H1 (cell line): ENCODE measurements around the gene PRIMA1. TPM values are rescaled to one million over a fixed set of nuclear protein-coding genes. Genes with fewer than 3 reads are reported as not detected.

ENCODE experiments used
- ATF3 ChIP-seq: IDR thresholded peaks from 2 replicates; pipeline ENCODE4 v1.6.1; 2011; ENCODE audit warnings: low read depth, mild to moderate bottlenecking, low read length; ENCODE audit not compliant: insufficient read depth
- SP1 ChIP-seq: IDR thresholded peaks from 2 replicates; pipeline ENCODE4 v1.6.1; 2011; ENCODE audit warnings: low read depth, low read length
- polyA plus RNA-seq, 7 experiments: library from polyadenylated mRNA; depleted of rRNA in 3 of 7; stranded (reverse) in 5 of 7; unstranded in 2 of 7; fragments of >200 nt in 5 of 7; fragments of 200-250 nt in 2 of 7; gene quantifications; 1 replicate in 5 of 7; 2 replicates in 1 of 7; 4 replicates in 1 of 7; pipeline versions ENCODE4 v1.2.1 to v1.2.3, GENCODE V29; 2011 to 2013; ENCODE audit warnings: missing spikeins in 2 of 7, mixed read lengths in 2 of 7
- total RNA-seq: library from RNA; stranded (reverse); fragmentation: NEBNext Ultra II Directional; extraction: Animal tissue kit (Norgen Biotek cat#: 25700); gene quantifications from 2 replicates; pipeline ENCODE4 v1.2.1, GENCODE V29; 2021

Gene PRIMA1
- total and polyA plus RNA-seq, 2 of the 8 experiments (the other 6 are each of a cell fraction or from before 2014, with no cell fraction given): 2.8 to 4.5 TPM

GRCh38 chr14:93778856-93779629 lies 9.2 kb downstream of the PRIMA1 start (continued):
- TF ChIP-seq ATF3 (no peak), SP1 (no peak)
